Measurements from ENCODE around the gene BACH2.

DNA sequence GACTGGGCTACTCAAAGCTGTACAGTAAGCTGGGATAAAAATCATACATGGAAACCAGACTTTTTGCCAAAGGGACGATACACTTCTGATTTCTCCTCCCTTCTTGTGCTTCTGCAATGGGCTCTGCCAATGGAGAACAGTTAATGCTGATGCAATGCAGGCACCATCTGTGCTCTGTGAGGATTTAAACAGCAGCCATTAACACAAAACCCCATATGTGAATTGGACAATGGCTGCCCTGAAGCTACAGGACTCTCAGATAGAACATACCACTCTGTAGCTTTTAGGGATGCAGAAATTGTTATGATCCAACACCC, 330.5 kb downstream of the BACH2 start:
- TF ChIP-seq POLR2A (IDR thresholded peaks at IDR 0.05) (no peak), POLR2AphosphoS5 (IDR thresholded peaks at IDR 0.05) (no peak), EP300 (IDR thresholded peaks at IDR 0.05) (no peak), CTCF (IDR thresholded peaks at IDR 0.05) (no peak)

All from stomach (tissue), 4 donors.